ENCODE data around the gene SETD1B. TPM values are rescaled to one million over a fixed set of nuclear protein-coding genes. Genes with fewer than 3 reads are reported as not detected.
"Not testable (repeated sequence)": the region's sequence is repeated elsewhere in the genome, so short reads cannot be mapped to it uniquely, and the experiment has no call there.

The SETD1B gene
- total RNA-seq, 2 experiments from 2014 or later, result 26.5 to 26.9 TPM

GRCh38 chr12:121860699-121861098 is 56.9 kb downstream of the SETD1B start:
- POLR2A ChIA-PET; H3K4me1 Mint-ChIP-seq; DNase-seq; H3K36me3 Mint-ChIP-seq (ENCODE audit: low read depth); H3K27me3 Mint-ChIP-seq; H3K27ac Mint-ChIP-seq; H3K4me3 Mint-ChIP-seq; H3K9me3 Mint-ChIP-seq: not testable (repeated sequence)
- CTCF ChIA-PET, result interaction anchor here (0.7 kb wide), 1 partner anchor 1766 kb away, joined by 3 read pairs; no protein-coding TSS in a partner anchor

GRCh38 chr12:121861636-121862254 is 57.9 kb downstream of the SETD1B start:
- Mint-ChIP-seq H3K4me3 (no peak overlapping the region), H3K27me3 (no peaks in the 10 kb centered on the region), H3K9me3 (no peaks in the 10 kb centered on the region), H3K36me3 (ENCODE audit: low read depth) (no peaks in the 10 kb centered on the region), H3K4me1 (peaks cover 2% of the 10 kb centered on the region), H3K27ac (no peak overlapping the region)
- DNase-seq, result no peak
- ChIA-PET CTCF (interaction anchor here (0.6 to 0.8 kb wide), 2 partner anchors 150 to 800 kb away, joined by 3 to 4 read pairs; no protein-coding TSS in a partner anchor), POLR2A (no interaction called here)

GRCh38 chr12:121866331-121866730 is 62.5 kb downstream of the SETD1B start:
- H3K27me3 Mint-ChIP-seq, result no peaks in the 10 kb centered on the region
- no peak for DNase-seq
- H3K4me3 Mint-ChIP-seq, result no peak overlapping the region
- H3K27ac Mint-ChIP-seq, result no peak overlapping the region
- ChIA-PET CTCF (interaction anchor here (0.7 to 1.5 kb wide), 4 partner anchors 52 to 371 kb away, joined by 3 to 4 read pairs (median 3); partner anchors contain the start of gene CFAP251), POLR2A (no interaction called here)
- H3K4me1 Mint-ChIP-seq, result no peaks in the 10 kb centered on the region
- no peaks in the 10 kb centered on the region for H3K36me3 Mint-ChIP-seq (ENCODE audit: low read depth)
- H3K9me3 Mint-ChIP-seq, result no peaks in the 10 kb centered on the region

GRCh38 chr12:121869229-121869628 is 65.4 kb downstream of the SETD1B start:
- H3K27me3 Mint-ChIP-seq, result not testable (repeated sequence)

GRCh38 chr12:121871467-121871866 is 67.7 kb downstream of the SETD1B start:
- Mint-ChIP-seq H3K9me3 (no peaks in the 10 kb centered on the region), H3K4me1 (no peaks in the 10 kb centered on the region), H3K27ac (no peak overlapping the region), H3K4me3 (no peak overlapping the region), H3K27me3 (no peaks in the 10 kb centered on the region), H3K36me3 (ENCODE audit: low read depth) (no peaks in the 10 kb centered on the region)
- no peak for DNase-seq
- ChIA-PET CTCF (interaction anchor here (1.6 kb wide), 1 partner anchor 17 kb away, joined by 6 read pairs; the partner anchor contains the start of gene PSMD9), POLR2A (interaction anchor here (1.4 to 1.5 kb wide), 2 partner anchors 17 to 68 kb away, joined by 4 to 5 read pairs; partner anchors contain the start of gene PSMD9)

More at GRCh38 chr12:121869229-121869628, 65.4 kb downstream of the SETD1B start:
- H3K36me3 Mint-ChIP-seq (ENCODE audit: low read depth); H3K27ac Mint-ChIP-seq; DNase-seq; H3K4me1 Mint-ChIP-seq; H3K9me3 Mint-ChIP-seq; H3K4me3 Mint-ChIP-seq; POLR2A ChIA-PET: not testable (repeated sequence)
- CTCF ChIA-PET, result interaction anchor here (0.7 kb wide), 1 partner anchor 50 kb away, joined by 3 read pairs; no protein-coding TSS in a partner anchor

GRCh38 chr12:121872546-121873215 is 68.9 kb downstream of the SETD1B start:
- no peak overlapping the region for H3K4me3 Mint-ChIP-seq
- DNase-seq, result no peak
- POLR2A ChIA-PET, result no interaction called here
- no peaks in the 10 kb centered on the region for H3K4me1 Mint-ChIP-seq
- H3K27me3 Mint-ChIP-seq, result no peaks in the 10 kb centered on the region
- CTCF ChIA-PET, result interaction anchor here (0.6 to 1.8 kb wide), 2 partner anchors 11 to 78 kb away, joined by 3 to 6 read pairs; no protein-coding TSS in a partner anchor
- no peak overlapping the region for H3K27ac Mint-ChIP-seq
- H3K9me3 Mint-ChIP-seq, result no peaks in the 10 kb centered on the region
- H3K36me3 Mint-ChIP-seq (ENCODE audit: low read depth), result no peaks in the 10 kb centered on the region

- no peaks in the 10 kb centered on the region for H3K9me3 Mint-ChIP-seq
- no peaks in the 10 kb centered on the region for H3K27me3 Mint-ChIP-seq
- H3K36me3 Mint-ChIP-seq (ENCODE audit: low read depth), result no peaks in the 10 kb centered on the region
- DNase-seq, result no peak
- no peaks in the 10 kb centered on the region for H3K4me1 Mint-ChIP-seq
- ChIA-PET CTCF (interaction anchor here (0.6 to 1.8 kb wide), 2 partner anchors 11 to 79 kb away, joined by 3 to 6 read pairs; no protein-coding TSS in a partner anchor), POLR2A (no interaction called here)
- no peak overlapping the region for H3K27ac Mint-ChIP-seq
- no peak overlapping the region for H3K4me3 Mint-ChIP-seq
These were observed 69.4 kb downstream of the SETD1B start for GRCh38 chr12:121873216-121873569.

- Mint-ChIP-seq H3K27me3 (no peaks in the 10 kb centered on the region), H3K4me1 (no peaks in the 10 kb centered on the region), H3K27ac (no peak overlapping the region), H3K4me3 (no peak overlapping the region), H3K9me3 (no peaks in the 10 kb centered on the region), H3K36me3 (ENCODE audit: low read depth) (no peaks in the 10 kb centered on the region)
- CTCF ChIA-PET, result interaction anchor here (0.6 to 1.8 kb wide), 2 partner anchors 80 to 152 kb away, joined by 6 read pairs; no protein-coding TSS in a partner anchor
- DNase-seq, result no peak
- POLR2A ChIA-PET, result no interaction called here
These were observed 70.3 kb downstream of the SETD1B start for GRCh38 chr12:121874071-121874470.

GRCh38 chr12:121875582-121875981 is 71.8 kb downstream of the SETD1B start:
- POLR2A ChIA-PET, result no interaction called here
- DNase-seq, result no peak
- CTCF ChIA-PET, result interaction anchor here (0.7 to 1.7 kb wide), 2 partner anchors 12 to 181 kb away, joined by 3 to 4 read pairs; partner anchors contain the start of gene PSMD9
- H3K9me3 Mint-ChIP-seq, result no peaks in the 10 kb centered on the region
- H3K4me1 Mint-ChIP-seq, result no peaks in the 10 kb centered on the region
- no peaks in the 10 kb centered on the region for H3K27me3 Mint-ChIP-seq
- H3K36me3 Mint-ChIP-seq (ENCODE audit: low read depth), result no peaks in the 10 kb centered on the region
- no peak overlapping the region for H3K4me3 Mint-ChIP-seq
- no peak overlapping the region for H3K27ac Mint-ChIP-seq

GRCh38 chr12:121876080-121876447 is 72.3 kb downstream of the SETD1B start:
- not testable (repeated sequence) for H3K4me3 Mint-ChIP-seq; H3K27ac Mint-ChIP-seq; H3K36me3 Mint-ChIP-seq (ENCODE audit: low read depth); DNase-seq; H3K4me1 Mint-ChIP-seq; H3K9me3 Mint-ChIP-seq; H3K27me3 Mint-ChIP-seq
- POLR2A ChIA-PET, result interaction anchor here (0.9 kb wide), 1 partner anchor 12 kb away, joined by 3 read pairs; the partner anchor contains the start of gene PSMD9
- CTCF ChIA-PET, result interaction anchor here (1.7 kb wide), 1 partner anchor 12 kb away, joined by 4 read pairs; the partner anchor contains the start of gene PSMD9

Other genes starting within 250 kb of the SETD1B start
- 10 to 100 TPM; 59.8 to 62.6 TPM for gene KDM2B, start 223.0 kb upstream of the SETD1B start, total RNA-seq
- gene ORAI1, start 177.5 kb upstream of the SETD1B start, total RNA-seq, result 10 to 100 TPM; 69.0 to 70.3 TPM
- 1 to 10 TPM; 3.6 to 4.2 TPM for gene MORN3, start 134.4 kb upstream of the SETD1B start, total RNA-seq
- 1 to 10 TPM; 5.1 to 5.8 TPM for gene TMEM120B, start 91.3 kb upstream of the SETD1B start, total RNA-seq
- gene RHOF, start 10.3 kb upstream of the SETD1B start, total RNA-seq, result 100 to 1,000 TPM; 157 to 163 TPM
- not detected for gene HPD, start 54.9 kb downstream of the SETD1B start, total RNA-seq
- gene PSMD9, start 84.8 kb downstream of the SETD1B start, total RNA-seq, result 10 to 100 TPM; 56.3 to 59.7 TPM
- gene CFAP251, start 114.6 kb downstream of the SETD1B start, total RNA-seq, result 1 to 10 TPM; 1.9 to 2.2 TPM
- 1 to 10 TPM; 3.7 to 4.2 TPM for gene BCL7A, start 217.9 kb downstream of the SETD1B start, total RNA-seq